ENCODE results near the gene PITX2. TPM values are rescaled to one million over a fixed set of nuclear protein-coding genes. Genes with fewer than 3 reads are reported as not detected.
A peak's percentile ranks its signal among the peaks of the same experiment; 100 is the strongest.

The PITX2 gene
- total RNA-seq (1.5 and 4.7 TPM in 2 replicates), polyA plus RNA-seq (0.77 and 7.0 TPM in 2 replicates)

- Histone ChIP-seq H3K27me3 (peaks cover 100% of the 10 kb centered on the region), H3K4me1 (ENCODE audit: low read depth) (peaks cover 9% of the 10 kb centered on the region), H3K36me3 (no peaks in the 10 kb centered on the region), H3K9me3 (ENCODE audit: low read depth) (no peaks in the 10 kb centered on the region), H3K4me3 (peak within 1 kb of the TSS; percentile 47), H3K27ac (no peak within 1 kb of the TSS)
- no peak for TF ChIP-seq CTCF (IDR thresholded peaks at IDR 0.05; ENCODE audit: low read depth, low read length)
- peak; percentile 96 to 97 for DNase-seq (ENCODE audit: low read depth in 1 of 2, low spot score in 1 of 2)
Observed at GRCh38 chr4:110622841-110623717, at the start of gene PITX2. TSS of gene PITX2 (minus strand) at chr4:110623077. CDS start at chr4:110622460, 617 bp downstream.

DNA sequence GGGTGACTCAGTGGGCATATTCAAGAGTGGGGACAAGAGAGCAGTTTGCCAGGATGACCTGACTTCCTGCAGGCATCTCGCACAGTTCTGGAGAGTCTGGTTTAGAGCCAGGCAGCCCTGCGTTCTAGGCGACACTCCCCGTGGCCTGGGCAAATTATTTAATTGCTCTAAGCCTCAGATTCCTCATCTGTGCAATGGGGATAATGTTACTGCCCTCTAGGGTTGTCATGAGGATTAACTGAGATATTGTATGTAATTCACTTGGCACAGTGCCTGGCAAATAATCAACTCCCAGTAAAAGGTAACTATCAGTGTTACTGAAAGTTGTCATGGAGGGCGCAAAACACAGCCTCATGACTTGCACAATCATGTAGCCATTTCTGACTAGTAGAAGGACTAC is 48.8 kb upstream of the PITX2 start:
- Histone ChIP-seq H3K4me1 (ENCODE audit: low read depth) (no peaks in the 10 kb centered on the region), H3K27ac (no peak overlapping the region), H3K9me3 (ENCODE audit: low read depth) (no peaks in the 10 kb centered on the region), H3K27me3 (no peaks in the 10 kb centered on the region), H3K4me3 (no peak overlapping the region), H3K36me3 (no peaks in the 10 kb centered on the region)
- TF ChIP-seq CTCF (IDR thresholded peaks at IDR 0.05; ENCODE audit: low read depth, low read length), result no peak
- no peak for DNase-seq (ENCODE audit: low read depth in 1 of 2, low spot score in 1 of 2)

GRCh38 chr4:110669663-110670062 is 46.8 kb upstream of the PITX2 start:
- no peak overlapping the region for H3K4me3 ChIP-seq
- no peaks in the 10 kb centered on the region for H3K27me3 ChIP-seq
- DNase-seq (ENCODE audit: low read depth in 1 of 2, low spot score in 1 of 2), result no peak
- no peaks in the 10 kb centered on the region for H3K4me1 ChIP-seq (ENCODE audit: low read depth)
- no peak for TF ChIP-seq CTCF (IDR thresholded peaks at IDR 0.05; ENCODE audit: low read depth, low read length)
- H3K36me3 ChIP-seq, result no peaks in the 10 kb centered on the region
- H3K27ac ChIP-seq, result no peak overlapping the region
- no peaks in the 10 kb centered on the region for H3K9me3 ChIP-seq (ENCODE audit: low read depth)

DNA sequence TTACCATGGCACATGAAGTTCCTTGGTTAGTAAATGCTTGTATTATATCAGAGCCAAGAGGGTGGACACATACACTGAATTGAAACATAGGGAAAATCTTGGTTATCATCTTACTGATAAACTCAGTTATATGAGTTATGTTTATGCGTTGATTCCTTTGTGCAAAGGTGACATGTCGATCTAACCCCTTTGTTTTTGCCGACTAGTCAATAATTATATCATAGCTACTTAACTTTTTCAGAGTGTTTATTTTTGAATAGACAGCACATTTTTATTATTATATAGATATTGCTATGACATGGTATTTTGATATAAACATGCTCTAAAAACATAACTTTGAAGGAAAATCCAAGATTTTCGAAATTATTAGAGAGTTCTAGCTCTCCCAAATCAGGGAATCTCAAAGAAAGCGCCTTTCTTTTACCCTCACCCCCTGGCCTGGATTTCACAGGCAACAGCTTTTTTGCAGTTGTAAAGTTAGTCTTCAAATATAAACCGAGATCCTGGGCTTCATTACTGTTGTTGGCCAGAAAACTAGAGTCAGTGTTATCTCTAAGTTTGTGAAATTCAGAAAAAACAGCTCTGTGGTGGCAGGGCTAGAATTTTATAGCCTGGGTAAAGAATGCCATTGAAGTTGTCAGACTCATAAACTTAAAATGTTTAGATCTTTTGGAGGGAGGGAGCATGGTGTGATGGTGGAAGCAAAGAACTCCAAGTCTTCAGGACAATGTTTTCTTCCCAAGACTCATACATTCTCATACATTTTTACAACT is 45.8 kb upstream of the PITX2 start:
- Histone ChIP-seq H3K27ac (no peak overlapping the region), H3K27me3 (no peaks in the 10 kb centered on the region), H3K4me1 (ENCODE audit: low read depth) (no peaks in the 10 kb centered on the region), H3K36me3 (no peaks in the 10 kb centered on the region), H3K9me3 (ENCODE audit: low read depth) (no peaks in the 10 kb centered on the region), H3K4me3 (no peak overlapping the region)
- no peak for DNase-seq (ENCODE audit: low read depth in 1 of 2, low spot score in 1 of 2)
- no peak for TF ChIP-seq CTCF (IDR thresholded peaks at IDR 0.05; ENCODE audit: low read depth, low read length)

DNA sequence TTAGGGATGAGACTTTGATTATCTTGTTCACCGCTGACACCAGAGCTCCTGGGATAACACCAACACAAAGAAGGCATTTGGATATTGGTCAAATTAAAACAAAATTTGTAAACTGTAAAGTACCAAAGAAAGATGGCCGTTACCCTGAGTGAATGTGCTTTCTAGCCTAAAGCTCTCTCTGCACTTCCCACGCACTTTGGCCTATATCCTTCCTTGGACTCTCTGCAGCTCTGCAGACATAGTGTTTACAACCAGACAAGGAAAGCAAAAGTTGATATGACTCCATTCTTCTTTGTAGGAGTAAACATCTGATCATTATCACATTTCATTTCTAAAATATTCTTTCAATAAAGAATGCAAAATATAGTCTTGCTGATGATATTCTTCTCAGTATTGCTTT is 44.8 kb upstream of the PITX2 start:
- DNase-seq (ENCODE audit: low read depth in 1 of 2, low spot score in 1 of 2), result no peak
- TF ChIP-seq CTCF (IDR thresholded peaks at IDR 0.05; ENCODE audit: low read depth, low read length), result no peak
- Histone ChIP-seq H3K27ac (no peak overlapping the region), H3K4me1 (ENCODE audit: low read depth) (no peaks in the 10 kb centered on the region), H3K36me3 (no peaks in the 10 kb centered on the region), H3K27me3 (no peaks in the 10 kb centered on the region), H3K9me3 (ENCODE audit: low read depth) (no peaks in the 10 kb centered on the region), H3K4me3 (no peak overlapping the region)
